ENCODE data around the gene STX4.

The STX4 gene

DNA sequence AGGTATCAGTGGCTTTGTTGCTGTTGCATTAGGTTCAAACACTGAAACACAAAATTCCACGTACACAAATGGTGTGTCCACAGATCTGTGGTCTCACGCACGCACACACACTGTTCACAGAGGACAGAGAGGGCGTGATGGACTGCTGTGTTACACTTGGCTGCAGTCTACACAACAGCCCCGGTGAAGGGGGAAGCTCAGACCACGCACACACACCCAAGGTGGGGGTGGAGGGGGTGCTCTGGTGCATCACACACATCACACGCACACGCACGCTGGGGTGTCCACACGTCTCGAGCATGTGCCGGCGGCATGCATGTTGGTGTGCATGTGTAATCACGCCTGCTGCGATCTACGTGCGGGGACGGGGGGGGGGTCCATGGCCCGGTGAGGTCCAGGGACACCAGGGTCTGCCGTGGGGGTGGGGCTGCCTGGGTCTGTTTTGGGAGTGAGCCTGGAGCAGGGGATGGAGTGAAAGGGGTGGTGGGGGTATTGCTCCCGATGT lies 41.0 kb upstream of the STX4 start:
- POLR2A ChIA-PET = no interaction called here
- TF ChIP-seq, protein P1, sequence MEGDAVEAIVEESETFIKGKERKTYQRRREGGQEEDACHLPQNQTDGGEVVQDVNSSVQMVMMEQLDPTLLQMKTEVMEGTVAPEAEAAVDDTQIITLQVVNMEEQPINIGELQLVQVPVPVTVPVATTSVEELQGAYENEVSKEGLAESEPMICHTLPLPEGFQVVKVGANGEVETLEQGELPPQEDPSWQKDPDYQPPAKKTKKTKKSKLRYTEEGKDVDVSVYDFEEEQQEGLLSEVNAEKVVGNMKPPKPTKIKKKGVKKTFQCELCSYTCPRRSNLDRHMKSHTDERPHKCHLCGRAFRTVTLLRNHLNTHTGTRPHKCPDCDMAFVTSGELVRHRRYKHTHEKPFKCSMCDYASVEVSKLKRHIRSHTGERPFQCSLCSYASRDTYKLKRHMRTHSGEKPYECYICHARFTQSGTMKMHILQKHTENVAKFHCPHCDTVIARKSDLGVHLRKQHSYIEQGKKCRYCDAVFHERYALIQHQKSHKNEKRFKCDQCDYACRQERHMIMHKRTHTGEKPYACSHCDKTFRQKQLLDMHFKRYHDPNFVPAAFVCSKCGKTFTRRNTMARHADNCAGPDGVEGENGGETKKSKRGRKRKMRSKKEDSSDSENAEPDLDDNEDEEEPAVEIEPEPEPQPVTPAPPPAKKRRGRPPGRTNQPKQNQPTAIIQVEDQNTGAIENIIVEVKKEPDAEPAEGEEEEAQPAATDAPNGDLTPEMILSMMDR (IDR thresholded peaks at IDR 0.05; ENCODE audit: insufficient read depth, low read length, missing control alignments) = no peak
- no peak for DNase-seq (ENCODE audit: low read depth, low spot score)
- no peak overlapping the region for H3K4me3 ChIP-seq (ENCODE audit: low read depth, low read length)
- CTCF ChIA-PET = interaction anchor here (1.0 to 5.6 kb wide), 3 partner anchors 8 to 150 kb away, joined by 3 to 49 read pairs (median 5); partner anchors contain the start of gene HSD3B7

- TF ChIP-seq, protein P1 (IDR thresholded peaks at IDR 0.05; ENCODE audit: insufficient read depth, low read length, missing control alignments) = no peak
These were observed 40.2 kb upstream of the STX4 start for GRCh38 chr16:30992931-30993816.

DNA sequence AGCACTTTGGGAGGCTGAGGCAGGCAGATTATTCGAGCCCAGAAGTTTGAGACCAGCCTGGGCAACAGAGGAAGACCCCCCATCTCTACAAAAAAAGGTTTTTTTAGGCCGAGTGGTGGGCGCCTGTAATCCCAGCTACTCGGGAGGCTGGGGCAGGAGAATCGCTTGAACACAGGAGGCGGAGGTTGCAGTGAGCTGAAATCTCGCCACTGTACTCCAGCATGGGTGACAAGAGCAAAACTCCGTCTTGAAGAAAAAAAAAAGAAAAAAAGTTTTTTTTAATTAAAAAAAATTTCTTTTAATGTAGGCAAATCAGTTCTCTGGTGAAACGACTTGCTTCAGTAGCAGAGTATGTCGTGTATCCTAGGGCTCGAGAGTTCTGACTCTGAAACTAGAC lies 37.4 kb upstream of the STX4 start:
- ChIA-PET CTCF (interaction anchor here (1.2 to 5.6 kb wide), 3 partner anchors 12 to 113 kb away, joined by 3 to 49 read pairs (median 5); partner anchors contain the start of gene HSD3B7), POLR2A (no interaction called here)
- H3K4me3 ChIP-seq (ENCODE audit: low read depth, low read length) = no peak overlapping the region
- no peak for DNase-seq (ENCODE audit: low read depth, low spot score)
- TF ChIP-seq, protein P1 (IDR thresholded peaks at IDR 0.05; ENCODE audit: insufficient read depth, low read length, missing control alignments) = no peak

More at GRCh38 chr16:30992931-30993816, 40.2 kb upstream of the STX4 start:
- H3K4me3 ChIP-seq (ENCODE audit: low read depth, low read length) = no peak overlapping the region
- no peak for DNase-seq (ENCODE audit: low read depth, low spot score)
- ChIA-PET POLR2A (interaction anchor here (1.6 to 1.8 kb wide), 2 partner anchors 8 to 80 kb away, joined by 5 read pairs; partner anchors contain the start of genes HSD3B7 and ZNF668), CTCF (interaction anchor here (0.9 to 5.6 kb wide), 6 partner anchors 9 to 875 kb away, joined by 3 to 49 read pairs (median 4); partner anchors contain the start of gene HSD3B7)

GRCh38 chr16:30996324-30996984 lies 36.9 kb upstream of the STX4 start:
- no peak for DNase-seq (ENCODE audit: low read depth, low spot score)

DNA sequence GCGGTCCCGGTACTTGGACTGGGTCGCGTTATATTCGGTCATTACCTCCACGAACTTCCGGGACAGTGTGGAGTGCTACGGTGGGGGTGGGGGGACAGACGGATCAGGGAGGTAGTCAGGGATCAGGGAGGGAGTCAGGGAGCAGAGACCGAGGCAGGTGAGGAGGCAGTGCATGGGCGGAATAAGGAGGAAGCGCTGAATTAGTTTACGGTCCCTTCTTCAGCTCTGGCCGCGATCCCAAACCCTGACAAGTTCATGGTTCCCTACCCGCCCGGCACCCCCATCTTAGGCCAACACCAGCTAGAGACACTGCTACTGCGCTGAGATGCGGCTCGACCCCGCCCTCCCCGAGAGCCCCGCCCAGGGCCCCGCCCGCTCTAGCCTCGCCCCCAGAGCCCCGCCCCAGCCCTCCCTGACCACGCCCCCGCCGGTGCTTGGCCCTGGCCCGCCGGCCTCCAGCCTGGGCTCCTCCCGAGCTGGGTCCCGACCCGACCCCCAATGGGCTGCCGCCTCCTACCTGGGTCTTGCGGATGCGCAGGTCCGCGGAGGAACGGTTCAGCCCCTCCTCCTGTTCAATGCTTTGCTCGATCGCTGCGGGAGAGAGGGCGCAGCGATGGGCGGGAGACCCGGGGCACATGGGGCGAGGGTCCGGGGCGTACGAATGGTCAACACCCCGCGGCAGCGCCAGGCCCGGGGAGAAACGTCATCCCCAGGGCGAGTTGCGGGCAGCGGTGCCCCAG lies 36.2 kb upstream of the STX4 start:
- ChIA-PET CTCF (interaction anchor here (1.7 to 5.6 kb wide), 2 partner anchors 13 to 44 kb away, joined by 5 to 49 read pairs; partner anchors contain the start of gene HSD3B7), POLR2A (interaction anchor here (1.6 kb wide), 1 partner anchor 11 kb away, joined by 4 read pairs; no protein-coding TSS in a partner anchor)
- DNase-seq (ENCODE audit: low read depth, low spot score) = no peak
- TF ChIP-seq, protein P1 (IDR thresholded peaks at IDR 0.05; ENCODE audit: insufficient read depth, low read length, missing control alignments) = no peak
- peak overlapping the region; percentile 59 for H3K4me3 ChIP-seq (ENCODE audit: low read depth, low read length)

More at GRCh38 chr16:30996324-30996984, 36.9 kb upstream of the STX4 start:
- POLR2A ChIA-PET = no interaction called here
- H3K4me3 ChIP-seq (ENCODE audit: low read depth, low read length) = peak overlapping the region; percentile 59
- CTCF ChIA-PET = interaction anchor here (1.2 to 5.6 kb wide), 3 partner anchors 12 to 113 kb away, joined by 3 to 49 read pairs (median 5); partner anchors contain the start of gene HSD3B7
- TF ChIP-seq, protein P1 (IDR thresholded peaks at IDR 0.05; ENCODE audit: insufficient read depth, low read length, missing control alignments) = no peak
